ENCODE measurements around the gene ADD2. TPM values are rescaled to one million over a fixed set of nuclear protein-coding genes. Genes with fewer than 3 reads are reported as not detected.
"Not testable (repeated sequence)": the region's sequence is repeated elsewhere in the genome, so short reads cannot be mapped to it uniquely, and the experiment has no call there.

ADD2 gene
- polyA plus RNA-seq, 6 donors from 2014 or later = 1.9 to 12.5 (median 4.9) TPM

DNA sequence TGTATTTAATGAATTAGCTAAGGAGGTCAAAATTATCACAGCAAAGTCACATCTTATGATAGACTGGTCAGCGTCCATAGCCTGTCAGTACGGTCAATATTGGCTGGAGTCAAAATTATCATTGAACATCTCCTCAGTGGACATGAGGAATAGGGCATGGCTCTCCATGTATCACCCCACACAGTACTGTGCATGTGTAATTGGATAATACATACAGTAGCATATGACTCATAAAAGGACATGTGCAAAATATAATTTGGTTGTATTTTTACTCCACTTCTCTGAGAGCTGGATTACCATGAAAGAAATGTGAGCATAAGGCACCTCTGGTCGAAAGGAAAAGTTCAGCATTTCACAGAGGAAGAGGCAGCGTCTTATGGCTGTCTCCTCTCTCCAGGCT, 24.9 kb downstream of the ADD2 start:
- DNase-seq (no peak), ATAC-seq (ENCODE audit: low read depth in 2 of 2) (no peak)
- Mint-ChIP-seq H3K27ac (no peak overlapping the region), H3K27me3 (peaks cover 0 to 5% (median 0%) of the 10 kb centered on the region in 3 donors), H3K4me3 (no peak overlapping the region), H3K9me3 (peaks cover 1 to 16% (median 8%) of the 10 kb centered on the region in 7 donors), H3K4me1 (peaks cover 6 to 13% (median 9%) of the 10 kb centered on the region in 3 donors), H3K36me3 (peaks cover 8 to 16% of the 10 kb centered on the region in 2 donors)

DNA sequence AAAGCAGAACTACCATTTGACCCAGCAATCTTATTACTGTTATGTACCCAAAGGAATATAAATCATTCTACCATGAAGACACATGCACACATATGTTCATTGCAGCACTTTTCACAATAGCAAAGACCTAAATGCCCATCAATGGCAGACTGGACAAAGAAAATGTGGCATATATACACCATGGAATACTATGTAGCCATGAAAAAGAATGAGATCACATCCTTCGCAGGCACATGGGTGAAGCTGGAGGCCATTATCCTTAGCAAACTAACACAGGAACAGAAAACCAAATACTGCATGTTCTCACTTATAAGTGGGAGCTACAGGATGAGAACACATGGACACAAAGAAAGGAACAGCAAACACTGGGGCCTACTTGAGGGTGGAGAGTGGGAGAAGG, 28.5 kb downstream of the ADD2 start:
- H3K36me3 Mint-ChIP-seq = peaks cover 0 to 15% of the 10 kb centered on the region in 2 donors
- not testable (repeated sequence) for DNase-seq; ATAC-seq (ENCODE audit: low read depth in 2 of 2); H3K27ac Mint-ChIP-seq; H3K27me3 Mint-ChIP-seq
- H3K4me1 Mint-ChIP-seq = peaks cover 12 to 23% (median 18%) of the 10 kb centered on the region in 3 donors
- peaks cover 0 to 16% (median 5%) of the 10 kb centered on the region in 7 donors for H3K9me3 Mint-ChIP-seq
- peak overlapping the region in 1 of 8 donors; percentile 53 for H3K4me3 Mint-ChIP-seq

DNA sequence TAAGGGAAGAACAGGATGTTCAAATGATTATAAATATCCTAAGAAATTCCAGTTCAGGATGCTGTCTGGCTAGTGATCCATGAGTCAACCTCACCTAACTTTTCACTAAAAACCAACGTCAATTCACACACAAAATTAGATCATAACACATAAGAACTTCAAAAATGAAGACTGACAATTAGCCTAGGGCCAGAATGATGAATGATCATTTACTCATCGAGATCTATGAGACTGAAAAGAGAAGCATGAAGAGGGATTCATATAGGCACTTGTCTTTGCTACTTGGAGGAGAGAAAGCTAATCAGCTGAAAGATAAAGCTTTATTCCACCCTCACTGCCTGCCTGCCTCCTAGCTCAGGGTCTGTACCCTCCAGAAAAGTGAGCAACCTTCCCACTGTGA, 29.8 kb downstream of the ADD2 start:
- Mint-ChIP-seq H3K4me3 (no peak overlapping the region), H3K4me1 (peaks cover 9 to 26% (median 26%) of the 10 kb centered on the region in 3 donors), H3K27me3 (peaks cover 0 to 12% (median 7%) of the 10 kb centered on the region in 3 donors), H3K9me3 (peaks cover 0 to 16% (median 5%) of the 10 kb centered on the region in 7 donors), H3K36me3 (peaks cover 0 to 15% of the 10 kb centered on the region in 2 donors), H3K27ac (no peak overlapping the region)
- no peak for DNase-seq
- ATAC-seq (ENCODE audit: low read depth in 2 of 2) = no peak

DNA sequence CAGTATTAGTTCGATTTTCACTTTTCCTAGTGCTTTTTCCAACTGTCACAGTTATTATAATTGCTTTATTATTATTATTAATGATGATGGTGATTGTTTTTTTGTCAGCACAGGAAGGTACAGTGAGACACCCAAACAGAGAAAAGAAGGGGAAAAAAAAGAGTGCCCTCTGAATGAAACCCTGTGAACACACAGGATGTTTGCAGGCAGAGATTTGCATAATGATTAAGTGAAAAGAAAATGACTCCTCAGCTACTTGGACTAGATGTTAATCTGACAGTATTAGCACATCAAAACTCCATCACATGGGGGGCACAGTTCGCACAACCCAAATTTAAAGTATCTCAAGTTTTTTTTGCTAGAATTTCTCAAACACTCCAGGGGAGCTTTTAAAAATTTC, 32.9 kb downstream of the ADD2 start:
- H3K4me3 Mint-ChIP-seq = peak overlapping the region in 2 of 8 donors; percentile 30 to 41
- DNase-seq = no peak
- H3K9me3 Mint-ChIP-seq = peaks cover 0 to 12% (median 3%) of the 10 kb centered on the region in 7 donors
- H3K27me3 Mint-ChIP-seq = peaks cover 0 to 18% (median 7%) of the 10 kb centered on the region in 3 donors
- peaks cover 21 to 44% (median 39%) of the 10 kb centered on the region in 3 donors for H3K4me1 Mint-ChIP-seq
- H3K36me3 Mint-ChIP-seq = peaks cover 0 to 4% of the 10 kb centered on the region in 2 donors
- ATAC-seq (ENCODE audit: low read depth in 2 of 2) = no peak
- H3K27ac Mint-ChIP-seq = peak overlapping the region in 1 of 6 donors; percentile 28

DNA sequence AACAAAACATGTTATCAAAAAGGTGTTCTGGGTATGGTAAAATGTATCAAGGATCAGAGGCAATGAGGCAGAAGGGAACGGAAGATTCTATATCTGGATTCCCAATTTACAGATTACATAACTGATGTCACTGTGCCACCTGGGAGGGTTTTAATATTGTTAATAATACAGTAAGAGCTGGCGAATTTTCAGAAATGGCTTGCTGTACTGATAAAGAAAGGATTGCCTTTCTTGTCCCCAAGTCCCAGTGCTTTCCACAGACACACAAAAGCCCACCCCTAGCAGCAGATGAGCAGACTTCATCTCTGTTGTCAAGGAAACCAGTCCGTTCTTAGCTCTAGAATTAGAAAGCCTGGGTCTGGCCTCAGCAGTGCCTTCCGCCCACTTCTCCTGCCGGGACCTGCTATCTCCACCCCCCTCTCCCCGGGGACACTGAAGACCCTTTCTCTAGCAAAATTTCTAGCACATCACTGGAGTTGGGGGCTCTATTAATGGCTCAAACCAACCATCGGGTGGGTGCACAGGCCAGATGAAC, 34.3 kb downstream of the ADD2 start:
- Mint-ChIP-seq H3K4me3 (peak overlapping the region in 1 of 8 donors; percentile 36), H3K9me3 (peaks cover 0 to 4% (median 0%) of the 10 kb centered on the region in 7 donors), H3K27ac (peak overlapping the region in 1 of 6 donors; percentile 60), H3K4me1 (peaks cover 24 to 44% (median 39%) of the 10 kb centered on the region in 3 donors), H3K27me3 (peaks cover 0 to 18% (median 7%) of the 10 kb centered on the region in 3 donors), H3K36me3 (no peaks in the 10 kb centered on the region)
- DNase-seq (no peak), ATAC-seq (ENCODE audit: low read depth in 2 of 2) (no peak)

DNA sequence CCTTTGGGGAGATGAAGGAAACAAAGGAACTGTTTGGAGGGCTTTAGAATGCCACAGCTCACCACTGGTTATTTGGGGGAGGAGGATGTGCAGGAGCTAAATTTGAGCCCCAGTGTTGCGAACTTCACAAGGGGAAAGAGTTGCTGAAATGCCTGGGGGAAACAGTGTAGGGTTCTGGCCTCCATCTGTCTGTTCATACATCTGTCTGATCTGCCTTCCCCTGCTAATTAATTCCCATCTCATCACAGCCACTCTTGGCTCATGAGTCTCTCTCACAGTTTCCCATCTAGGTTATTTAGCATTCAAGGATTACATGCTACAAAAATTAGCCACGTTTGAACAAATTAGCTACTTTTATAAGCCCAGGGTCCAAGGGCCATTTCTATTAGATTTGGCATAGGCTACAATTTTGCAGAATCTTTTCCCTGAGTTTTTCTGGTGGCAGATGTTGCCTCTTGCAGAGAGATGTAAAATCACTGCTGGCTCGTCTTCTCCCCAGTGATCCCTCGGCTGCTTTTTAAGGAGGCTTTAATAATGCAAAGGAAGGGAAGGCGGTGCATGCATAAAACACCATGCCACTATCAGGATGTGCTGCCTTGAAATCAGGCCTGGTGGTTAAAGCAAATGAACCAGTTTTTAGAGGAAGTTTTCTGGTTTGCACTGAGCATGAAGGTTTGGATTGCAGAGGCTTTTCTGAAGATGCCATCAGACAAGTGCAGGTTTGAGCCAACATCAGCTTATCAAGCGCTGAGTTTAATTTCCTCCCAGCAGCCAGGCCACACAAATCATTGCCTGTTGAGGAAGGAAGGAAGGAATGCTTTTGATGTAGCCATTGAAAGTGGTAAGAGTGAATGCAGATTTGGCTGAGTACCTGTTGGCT, 35.0 kb downstream of the ADD2 start:
- Mint-ChIP-seq H3K9me3 (peaks cover 0 to 4% (median 0%) of the 10 kb centered on the region in 7 donors), H3K36me3 (no peaks in the 10 kb centered on the region), H3K4me1 (peaks cover 24 to 44% (median 39%) of the 10 kb centered on the region in 3 donors), H3K27ac (peak overlapping the region in 1 of 6 donors; percentile 60), H3K4me3 (peak overlapping the region in 1 of 8 donors; percentile 36), H3K27me3 (peaks cover 0 to 18% (median 7%) of the 10 kb centered on the region in 3 donors)
- DNase-seq (no peak), ATAC-seq (ENCODE audit: low read depth in 2 of 2) (no peak)

DNA sequence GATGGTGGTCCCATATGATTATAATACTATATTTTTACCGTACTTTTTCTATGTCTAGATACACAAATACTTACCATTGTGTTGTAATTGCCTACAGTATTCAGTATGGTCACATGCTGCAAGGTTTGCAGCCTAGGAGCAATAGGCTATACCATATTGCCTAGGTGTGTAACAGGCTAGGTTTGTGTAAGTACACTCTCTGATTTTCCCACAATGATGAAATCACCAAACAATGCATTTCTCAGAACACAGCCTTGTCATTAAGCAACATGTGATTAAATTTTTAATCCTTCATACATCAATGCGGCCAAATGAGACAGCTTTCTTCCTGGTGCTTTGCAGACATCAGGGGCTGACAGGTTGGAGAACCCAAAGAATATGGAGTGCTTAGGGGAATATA, 37.3 kb downstream of the ADD2 start:
- peaks cover 20 to 39% (median 28%) of the 10 kb centered on the region in 3 donors for H3K4me1 Mint-ChIP-seq
- H3K36me3 Mint-ChIP-seq = no peaks in the 10 kb centered on the region
- ATAC-seq (ENCODE audit: low read depth in 2 of 2) (no peak), DNase-seq (no peak)
- H3K9me3 Mint-ChIP-seq = no peaks in the 10 kb centered on the region
- peak overlapping the region in 1 of 6 donors; percentile 53 for H3K27ac Mint-ChIP-seq
- H3K27me3 Mint-ChIP-seq = peaks cover 0 to 18% (median 7%) of the 10 kb centered on the region in 3 donors
- H3K4me3 Mint-ChIP-seq = no peak overlapping the region

DNA sequence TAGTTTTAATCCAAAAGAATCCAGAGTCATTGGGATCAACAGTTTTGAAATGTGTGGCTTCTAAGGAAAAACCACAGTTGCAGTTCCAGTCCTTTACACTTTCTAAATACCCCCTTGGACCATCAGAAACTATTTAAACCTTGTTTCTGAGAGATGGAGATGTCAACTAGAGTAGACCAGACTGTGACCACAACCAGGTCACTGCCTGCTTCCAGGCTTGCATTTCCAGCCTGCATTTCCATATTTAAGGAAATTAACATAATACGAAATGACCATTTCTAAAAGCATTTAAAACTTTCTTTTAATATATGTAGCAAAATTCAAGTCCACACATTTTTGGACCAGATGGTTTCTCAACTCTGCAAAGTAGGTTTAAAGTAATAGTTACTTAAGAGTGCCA, 38.4 kb downstream of the ADD2 start:
- DNase-seq = no peak
- Mint-ChIP-seq H3K27ac (no peak overlapping the region), H3K27me3 (peaks cover 0 to 14% (median 6%) of the 10 kb centered on the region in 3 donors), H3K36me3 (no peaks in the 10 kb centered on the region), H3K4me3 (no peak overlapping the region), H3K9me3 (no peaks in the 10 kb centered on the region), H3K4me1 (peaks cover 17 to 30% (median 18%) of the 10 kb centered on the region in 3 donors)
- no peak for ATAC-seq (ENCODE audit: low read depth in 2 of 2)

DNA sequence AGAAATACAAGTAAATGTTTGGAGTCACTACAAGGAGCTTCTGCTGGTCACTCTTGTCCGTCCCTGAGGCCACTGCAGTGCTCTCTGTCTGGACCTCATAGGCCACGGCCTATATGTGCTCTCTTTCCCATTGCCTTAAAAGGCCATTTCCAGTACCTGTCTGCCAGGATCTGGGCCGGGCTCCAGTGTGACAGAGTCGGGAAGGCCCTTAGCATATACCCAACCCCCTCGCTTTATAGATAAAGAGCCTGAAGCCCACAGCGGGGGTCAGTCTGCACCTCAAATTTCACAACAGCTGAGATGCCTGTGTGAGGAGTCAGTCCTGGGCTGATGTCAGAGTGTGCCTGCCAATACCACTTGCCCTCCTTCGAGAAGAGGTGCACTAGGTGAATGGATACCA, 39.9 kb downstream of the ADD2 start:
- no peak for DNase-seq
- Mint-ChIP-seq H3K27ac (no peak overlapping the region), H3K4me3 (no peak overlapping the region), H3K27me3 (peaks cover 0 to 7% (median 0%) of the 10 kb centered on the region in 3 donors), H3K9me3 (no peaks in the 10 kb centered on the region), H3K4me1 (peaks cover 12 to 20% (median 17%) of the 10 kb centered on the region in 3 donors), H3K36me3 (no peaks in the 10 kb centered on the region)
- no peak for ATAC-seq (ENCODE audit: low read depth in 2 of 2)

DNA sequence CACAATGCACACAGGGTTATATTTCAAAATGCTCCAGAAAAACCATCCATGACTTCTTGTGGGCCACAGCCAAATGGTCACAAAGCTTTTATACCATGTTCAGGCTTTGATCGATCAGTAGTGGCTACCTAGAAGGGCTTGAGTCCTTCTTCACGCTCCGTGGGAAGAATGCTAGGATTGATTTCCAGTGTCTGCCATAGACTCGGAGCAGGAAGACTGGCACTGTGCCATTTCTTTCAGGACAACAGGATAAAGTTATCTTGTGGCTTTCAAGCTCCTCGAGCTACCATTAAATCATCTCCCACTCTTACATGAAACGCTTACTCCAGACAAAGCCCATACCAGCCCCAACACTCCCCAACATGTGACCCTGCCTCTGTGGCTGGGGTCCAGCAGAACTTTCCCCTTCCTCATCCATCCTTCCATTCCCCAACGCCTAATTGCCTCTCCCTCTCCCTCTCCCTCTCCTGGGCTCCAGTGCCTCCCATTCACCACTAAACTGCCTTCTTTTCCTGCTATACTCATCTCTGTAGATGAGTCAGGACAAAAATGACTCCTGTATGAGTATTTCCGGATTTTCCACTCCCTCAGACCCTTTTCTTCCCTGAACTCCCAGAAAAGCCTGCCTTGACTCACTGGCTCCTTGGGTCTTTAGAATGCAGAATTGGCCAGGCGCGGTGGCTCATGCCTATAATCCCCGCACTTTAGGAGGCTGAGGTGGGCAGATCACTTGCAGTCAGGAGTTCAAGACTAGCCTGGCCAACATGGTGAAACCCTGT, 40.9 kb downstream of the ADD2 start:
- no peak for DNase-seq
- no peak for ATAC-seq (ENCODE audit: low read depth in 2 of 2)
- peak overlapping the region in 1 of 8 donors; percentile 31 for H3K4me3 Mint-ChIP-seq
- H3K9me3 Mint-ChIP-seq = no peaks in the 10 kb centered on the region
- H3K4me1 Mint-ChIP-seq = peaks cover 6 to 17% (median 10%) of the 10 kb centered on the region in 3 donors
- peaks cover 0 to 3% (median 0%) of the 10 kb centered on the region in 3 donors for H3K27me3 Mint-ChIP-seq
- H3K27ac Mint-ChIP-seq = peak overlapping the region in 1 of 6 donors; percentile 13
- no peaks in the 10 kb centered on the region for H3K36me3 Mint-ChIP-seq

DNA sequence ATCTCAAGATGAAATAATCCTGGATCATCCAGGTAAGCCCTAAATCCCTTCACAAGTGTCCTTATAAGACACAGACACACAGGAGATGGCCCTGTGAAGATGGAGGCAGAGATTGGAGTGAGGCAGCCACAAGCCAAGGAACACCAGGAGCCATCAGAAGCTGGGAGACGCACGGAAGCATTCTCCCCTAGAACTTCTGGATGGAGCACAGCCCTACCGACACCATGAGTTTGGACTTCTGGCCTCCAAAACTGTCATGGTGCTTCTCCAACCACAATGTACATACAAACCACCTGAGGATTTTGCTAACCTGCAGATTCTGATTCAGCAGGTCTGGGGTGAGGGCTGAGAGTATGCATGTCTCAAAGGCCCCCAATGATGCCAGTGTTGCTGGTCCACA, 42.5 kb downstream of the ADD2 start:
- peaks cover 0 to 4% of the 10 kb centered on the region in 2 donors for H3K36me3 Mint-ChIP-seq
- ATAC-seq (ENCODE audit: low read depth in 2 of 2) = no peak
- H3K9me3 Mint-ChIP-seq = no peaks in the 10 kb centered on the region
- H3K4me1 Mint-ChIP-seq = peaks cover 0 to 9% (median 3%) of the 10 kb centered on the region in 3 donors
- no peak for DNase-seq
- no peaks in the 10 kb centered on the region for H3K27me3 Mint-ChIP-seq
- no peak overlapping the region for H3K4me3 Mint-ChIP-seq
- no peak overlapping the region for H3K27ac Mint-ChIP-seq

DNA sequence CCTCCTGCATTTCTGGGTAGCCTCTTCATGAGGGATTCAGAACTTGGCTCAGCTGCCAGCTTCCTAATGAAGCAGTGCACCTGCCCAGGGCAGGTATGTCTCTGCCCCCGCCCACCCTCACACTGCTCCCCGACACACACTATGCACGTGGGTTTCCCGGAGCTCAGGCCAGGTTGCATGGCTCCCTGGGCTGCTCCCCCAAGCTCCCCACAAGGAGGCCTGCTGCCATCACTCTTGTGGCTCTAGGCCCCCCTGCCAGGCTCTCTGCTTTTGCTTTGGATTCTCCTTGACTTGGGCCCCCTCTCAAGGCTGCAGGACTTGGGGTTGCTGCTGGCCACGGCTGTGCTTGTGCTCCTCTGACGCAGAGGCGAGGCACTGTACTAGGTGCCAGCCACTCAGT, 43.6 kb downstream of the ADD2 start:
- ATAC-seq (ENCODE audit: low read depth in 2 of 2) (no peak), DNase-seq (no peak)
- Mint-ChIP-seq H3K4me3 (no peak overlapping the region), H3K9me3 (no peaks in the 10 kb centered on the region), H3K36me3 (peaks cover 0 to 4% of the 10 kb centered on the region in 2 donors), H3K27me3 (no peaks in the 10 kb centered on the region), H3K4me1 (peaks cover 0 to 7% (median 3%) of the 10 kb centered on the region in 3 donors), H3K27ac (no peak overlapping the region)

DNA sequence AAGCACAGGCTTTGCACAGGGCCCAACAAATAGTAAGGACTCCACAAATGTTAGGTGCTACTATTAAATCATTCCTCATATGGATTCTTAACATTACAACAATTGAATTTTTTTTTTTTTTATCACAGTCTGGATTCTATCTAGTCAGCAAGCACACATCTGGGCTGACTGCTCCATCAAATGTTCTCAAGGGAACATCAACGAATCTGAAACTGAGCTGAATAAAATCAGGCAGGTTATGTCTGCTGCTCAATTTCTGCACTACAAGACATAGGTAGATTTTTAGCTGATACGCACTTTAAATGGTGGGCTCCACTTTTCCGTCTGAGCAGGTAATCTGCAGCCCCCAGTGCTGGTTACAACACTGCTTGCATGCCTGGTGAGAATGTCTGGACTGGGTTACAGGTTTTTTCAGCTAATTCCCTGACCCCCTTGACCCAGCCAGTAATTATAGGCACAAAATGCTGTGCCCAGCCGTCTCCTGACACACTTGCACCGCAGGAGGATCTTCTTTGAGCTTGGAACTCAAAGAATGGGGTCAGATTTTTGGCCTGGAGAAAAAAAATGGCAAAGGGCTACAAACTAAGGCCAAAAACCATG, 44.6 kb downstream of the ADD2 start:
- DNase-seq (no peak), ATAC-seq (ENCODE audit: low read depth in 2 of 2) (no peak)
- Mint-ChIP-seq H3K4me1 (peaks cover 0 to 6% (median 3%) of the 10 kb centered on the region in 3 donors), H3K4me3 (no peak overlapping the region), H3K9me3 (no peaks in the 10 kb centered on the region), H3K36me3 (peaks cover 0 to 4% of the 10 kb centered on the region in 2 donors), H3K27ac (peak overlapping the region in 1 of 6 donors; percentile 5), H3K27me3 (no peaks in the 10 kb centered on the region)
